ENCODE results near the gene SGSH. TPM values are rescaled to one million over a fixed set of nuclear protein-coding genes. Genes with fewer than 3 reads are reported as not detected.
"Not testable (repeated sequence)": the region's sequence is repeated elsewhere in the genome, so short reads cannot be mapped to it uniquely, and the experiment has no call there.

Gene SGSH
- total RNA-seq, 1 donor: 17.6 TPM

GRCh38 chr17:80260069-80260535, 40.0 kb upstream of the SGSH start:
- TF ChIP-seq CTCF (IDR thresholded peaks at IDR 0.05; ENCODE audit: insufficient read depth, low read length): no peak
- H3K4me3 ChIP-seq (ENCODE audit: low read depth, low read length): peak overlapping the region; percentile 66
- DNase-seq (ENCODE audit: low read depth): peak; percentile 65

- peak overlapping the region; percentile 66 for H3K4me3 ChIP-seq (ENCODE audit: low read depth, low read length)
- DNase-seq (ENCODE audit: low read depth): no peak
- no peak for TF ChIP-seq CTCF (IDR thresholded peaks at IDR 0.05; ENCODE audit: insufficient read depth, low read length)
These were observed 39.4 kb upstream of the SGSH start for GRCh38 chr17:80259457-80260068.

- DNase-seq (ENCODE audit: low read depth); H3K4me3 ChIP-seq (ENCODE audit: low read depth, low read length): not testable (repeated sequence)
These were observed 38.2 kb upstream of the SGSH start for GRCh38 chr17:80258296-80258695.

GRCh38 chr17:80257716-80258213, 37.6 kb upstream of the SGSH start:
- no peak for DNase-seq (ENCODE audit: low read depth)
- no peak for TF ChIP-seq CTCF (IDR thresholded peaks at IDR 0.05; ENCODE audit: insufficient read depth, low read length)

GRCh38 chr17:80256034-80256350, 35.9 kb upstream of the SGSH start:
- TF ChIP-seq CTCF (IDR thresholded peaks at IDR 0.05; ENCODE audit: insufficient read depth, low read length): no peak
- DNase-seq (ENCODE audit: low read depth): no peak
- no peak overlapping the region for H3K4me3 ChIP-seq (ENCODE audit: low read depth, low read length)

More at GRCh38 chr17:80257716-80258213, 37.6 kb upstream of the SGSH start:
- no peak overlapping the region for H3K4me3 ChIP-seq (ENCODE audit: low read depth, low read length)

GRCh38 chr17:80254396-80255251, 34.5 kb upstream of the SGSH start:
- peak; percentile 92 for DNase-seq (ENCODE audit: low read depth)
- no peak overlapping the region for H3K4me3 ChIP-seq (ENCODE audit: low read depth, low read length)
- no peak for TF ChIP-seq CTCF (IDR thresholded peaks at IDR 0.05; ENCODE audit: insufficient read depth, low read length)

GRCh38 chr17:80253631-80254395, 33.7 kb upstream of the SGSH start:
- DNase-seq (ENCODE audit: low read depth): no peak
- TF ChIP-seq CTCF (IDR thresholded peaks at IDR 0.05; ENCODE audit: insufficient read depth, low read length): no peak
- H3K4me3 ChIP-seq (ENCODE audit: low read depth, low read length): no peak overlapping the region
